Measurements from ENCODE around the gene MRPL24.

MRPL24 gene

GRCh38 chr1:156743367-156744302 is 2.7 kb upstream of the MRPL24 start:
- no peak for DNase-seq

- DNase-seq, result no peak
Observed at GRCh38 chr1:156742801-156743200, 1.9 kb upstream of the MRPL24 start.

GRCh38 chr1:156742017-156742416 is 1.1 kb upstream of the MRPL24 start:
- DNase-seq, result no peak

GRCh38 chr1:156741481-156741983 is 644 bp upstream of the MRPL24 start:
- DNase-seq, result no peak

GRCh38 chr1:156740237-156740740 is 599 bp downstream of the MRPL24 start:
- DNase-seq, result no peak

- DNase-seq, result no peak
Observed at GRCh38 chr1:156738916-156739315, 2.0 kb downstream of the MRPL24 start.

- DNase-seq, result no peak
Observed at GRCh38 chr1:156738407-156738806, 2.5 kb downstream of the MRPL24 start.

- no peak for DNase-seq
Observed at GRCh38 chr1:156733989-156734584, 6.8 kb downstream of the MRPL24 start.

GRCh38 chr1:156728599-156729462 is 12.1 kb downstream of the MRPL24 start, which contains the start of gene ISG20L2:
ISG20L2 (minus strand) TSS chr1:156728766; CDS start chr1:156727652, 1,114 bp downstream.
- peak; percentile 95 for DNase-seq

- DNase-seq, result peak; percentile 81
Observed at GRCh38 chr1:156727926-156728598, 12.8 kb downstream of the MRPL24 start, which contains the start of gene METTL25B. METTL25B (plus strand) TSS chr1:156728469; CDS start chr1:156729105, 636 bp downstream.

GRCh38 chr1:156727492-156727891 is 13.4 kb downstream of the MRPL24 start:
- no peak for DNase-seq

GRCh38 chr1:156726549-156727226 is 14.2 kb downstream of the MRPL24 start:
- DNase-seq, result peak; percentile 58

GRCh38 chr1:156725683-156726280 is 15.1 kb downstream of the MRPL24 start:
- DNase-seq, result peak; percentile 77

GRCh38 chr1:156721535-156721934 is 19.4 kb downstream of the MRPL24 start:
- no peak for DNase-seq

GRCh38 chr1:156721131-156721530 is 19.8 kb downstream of the MRPL24 start:
- DNase-seq, result no peak

- no peak for DNase-seq
Observed at GRCh38 chr1:156717351-156717750, 23.5 kb downstream of the MRPL24 start.

GRCh38 chr1:156714830-156715229 is 26.1 kb downstream of the MRPL24 start:
- no peak for DNase-seq

GRCh38 chr1:156712626-156713025 is 28.3 kb downstream of the MRPL24 start:
- no peak for DNase-seq

GRCh38 chr1:156711011-156711817 is 29.7 kb downstream of the MRPL24 start:
- no peak for DNase-seq
